Measurements from ENCODE around the gene TSHZ3. TPM values are rescaled to one million over a fixed set of nuclear protein-coding genes. Genes with fewer than 3 reads are reported as not detected.
A peak's percentile ranks its signal among the peaks of the same experiment; 100 is the strongest.

Gene TSHZ3
- total RNA-seq, 1 experiment from 2014 or later, result 1.2 TPM

- in situ Hi-C loops (cut with HindIII; ENCODE audit: low pct_unique_long_range_greater_than_20kb, low sequenced_read_pairs), result no loop called here
- DNase-seq (ENCODE audit: low read depth), result no peak
Measured at GRCh38 chr19:31355665-31356289, 6.5 kb upstream of the TSHZ3 start.

DNA sequence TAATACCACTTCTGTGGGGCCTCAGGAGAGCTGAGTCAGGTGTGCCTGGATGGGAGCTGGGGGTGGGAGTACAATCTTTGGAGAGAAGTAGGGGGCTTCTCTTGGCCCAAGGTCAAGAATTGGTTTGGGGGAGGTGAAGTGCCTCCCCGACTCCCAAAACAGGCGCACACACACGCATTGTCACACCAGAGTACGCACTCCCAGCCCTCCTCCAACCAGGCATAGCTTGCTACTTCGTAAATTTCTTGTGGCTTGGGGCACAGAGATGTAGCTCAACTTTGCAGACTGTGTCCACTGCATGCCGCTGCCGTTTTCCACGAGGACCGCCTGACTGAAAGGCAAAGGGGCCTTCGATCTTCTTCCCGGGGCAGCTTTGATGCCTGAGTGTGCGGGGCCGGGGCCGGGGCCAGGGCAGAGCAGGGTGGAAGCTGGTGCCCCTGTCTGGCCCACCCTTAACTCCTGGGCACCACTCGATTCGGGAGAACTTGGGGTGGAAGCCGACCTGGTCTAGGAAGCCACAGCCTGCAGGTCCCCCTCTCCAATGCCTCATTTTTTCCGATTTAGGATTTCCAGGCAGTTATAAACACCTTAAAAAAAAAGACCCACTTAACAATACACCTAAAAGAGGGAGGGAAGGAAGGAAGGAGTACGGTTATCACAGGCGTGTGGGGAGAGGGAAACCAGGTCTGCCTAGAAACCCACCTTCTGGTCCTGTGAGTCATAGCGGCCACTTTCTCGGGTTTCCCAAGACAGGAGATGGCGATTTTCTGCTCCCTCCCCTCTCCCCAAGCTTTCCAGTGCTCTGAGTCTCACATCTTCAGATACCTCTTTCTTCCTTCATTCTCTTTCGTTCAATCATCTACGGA is 5.8 kb upstream of the TSHZ3 start:
- no peak for DNase-seq (ENCODE audit: low read depth)
- in situ Hi-C loops (cut with HindIII; ENCODE audit: low pct_unique_long_range_greater_than_20kb, low sequenced_read_pairs), result no loop called here

- in situ Hi-C loops (cut with HindIII; ENCODE audit: low pct_unique_long_range_greater_than_20kb, low sequenced_read_pairs), result no loop called here
- no peak for DNase-seq (ENCODE audit: low read depth)
Measured at GRCh38 chr19:31354316-31354715, 5.1 kb upstream of the TSHZ3 start.

- DNase-seq (ENCODE audit: low read depth), result no peak
- in situ Hi-C loops (cut with HindIII; ENCODE audit: low pct_unique_long_range_greater_than_20kb, low sequenced_read_pairs), result no loop called here
Measured at GRCh38 chr19:31353833-31354232, 4.6 kb upstream of the TSHZ3 start.

GRCh38 chr19:31352782-31353651 is 3.8 kb upstream of the TSHZ3 start:
- in situ Hi-C loops (cut with HindIII; ENCODE audit: low pct_unique_long_range_greater_than_20kb, low sequenced_read_pairs), result no loop called here
- DNase-seq (ENCODE audit: low read depth), result no peak

- in situ Hi-C loops (cut with HindIII; ENCODE audit: low pct_unique_long_range_greater_than_20kb, low sequenced_read_pairs), result no loop called here
- no peak for DNase-seq (ENCODE audit: low read depth)
Measured at GRCh38 chr19:31352296-31352781, 3.1 kb upstream of the TSHZ3 start.

DNA sequence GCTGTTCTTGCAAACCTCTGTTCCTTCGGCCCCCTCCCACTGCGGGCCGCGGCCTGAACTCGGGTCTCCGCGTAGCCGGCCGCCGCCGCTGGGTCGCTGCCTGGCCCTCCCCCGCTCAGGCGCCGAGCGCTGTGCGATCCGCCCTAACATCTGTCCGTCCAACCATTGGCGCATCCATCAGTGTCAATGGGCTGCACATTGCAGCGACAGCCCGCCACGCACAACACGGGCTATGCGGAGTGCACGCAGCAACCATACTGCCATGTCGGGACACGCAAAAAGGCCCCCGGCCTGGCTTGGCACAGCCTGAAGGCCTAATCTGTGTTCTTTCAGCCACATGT is 2.6 kb upstream of the TSHZ3 start:
- in situ Hi-C loops (cut with HindIII; ENCODE audit: low pct_unique_long_range_greater_than_20kb, low sequenced_read_pairs), result no loop called here
- no peak for DNase-seq (ENCODE audit: low read depth)

DNA sequence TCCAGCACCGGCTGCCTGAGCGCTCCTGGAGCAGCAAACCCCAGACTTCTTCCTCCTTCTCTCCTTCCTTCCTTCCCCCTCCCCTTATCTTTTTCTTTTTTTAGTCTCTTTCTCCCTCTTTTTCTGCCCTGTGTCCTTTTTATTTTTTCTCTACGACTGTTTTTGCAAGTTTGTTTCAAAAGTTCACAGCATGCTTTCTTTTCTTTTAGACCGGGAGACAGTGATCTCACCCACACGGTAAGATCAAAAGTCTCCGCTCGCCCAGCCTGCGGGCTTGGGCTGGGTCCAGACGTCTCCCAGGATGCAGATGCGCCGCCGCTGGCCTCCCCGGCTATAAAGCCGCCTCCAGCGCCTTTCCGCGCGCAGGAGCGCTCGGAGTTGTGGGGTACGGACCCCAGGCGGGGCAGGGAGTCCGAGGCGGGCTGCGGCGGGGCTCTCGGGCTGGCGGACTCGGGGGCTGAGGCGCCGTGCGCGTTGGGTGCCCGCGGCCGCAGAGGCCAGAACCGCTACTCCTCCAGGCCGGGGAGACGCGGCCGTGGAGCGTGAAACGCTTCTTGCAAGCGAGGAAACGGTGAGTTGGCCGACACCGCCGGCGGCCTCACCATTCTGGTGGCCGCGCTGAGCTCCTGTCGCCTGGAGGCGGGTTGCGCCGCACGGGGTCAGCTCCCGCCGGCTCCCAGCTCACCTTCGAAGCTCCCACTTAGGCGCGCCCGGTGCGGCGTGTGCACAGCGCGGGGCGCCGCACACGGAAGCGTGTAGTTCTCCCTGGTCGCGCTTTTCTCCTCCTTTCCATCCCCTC is 2.0 kb upstream of the TSHZ3 start:
- DNase-seq (ENCODE audit: low read depth), result peak; percentile 50
- in situ Hi-C loops (cut with HindIII; ENCODE audit: low pct_unique_long_range_greater_than_20kb, low sequenced_read_pairs), result no loop called here

GRCh38 chr19:31350693-31351055 is 1.4 kb upstream of the TSHZ3 start:
- peak; percentile 14 for DNase-seq (ENCODE audit: low read depth)
- in situ Hi-C loops (cut with HindIII; ENCODE audit: low pct_unique_long_range_greater_than_20kb, low sequenced_read_pairs), result no loop called here

GRCh38 chr19:31350033-31350692 is 927 bp upstream of the TSHZ3 start:
- in situ Hi-C loops (cut with HindIII; ENCODE audit: low pct_unique_long_range_greater_than_20kb, low sequenced_read_pairs), result no loop called here
- peak; percentile 16 for DNase-seq (ENCODE audit: low read depth)

DNA sequence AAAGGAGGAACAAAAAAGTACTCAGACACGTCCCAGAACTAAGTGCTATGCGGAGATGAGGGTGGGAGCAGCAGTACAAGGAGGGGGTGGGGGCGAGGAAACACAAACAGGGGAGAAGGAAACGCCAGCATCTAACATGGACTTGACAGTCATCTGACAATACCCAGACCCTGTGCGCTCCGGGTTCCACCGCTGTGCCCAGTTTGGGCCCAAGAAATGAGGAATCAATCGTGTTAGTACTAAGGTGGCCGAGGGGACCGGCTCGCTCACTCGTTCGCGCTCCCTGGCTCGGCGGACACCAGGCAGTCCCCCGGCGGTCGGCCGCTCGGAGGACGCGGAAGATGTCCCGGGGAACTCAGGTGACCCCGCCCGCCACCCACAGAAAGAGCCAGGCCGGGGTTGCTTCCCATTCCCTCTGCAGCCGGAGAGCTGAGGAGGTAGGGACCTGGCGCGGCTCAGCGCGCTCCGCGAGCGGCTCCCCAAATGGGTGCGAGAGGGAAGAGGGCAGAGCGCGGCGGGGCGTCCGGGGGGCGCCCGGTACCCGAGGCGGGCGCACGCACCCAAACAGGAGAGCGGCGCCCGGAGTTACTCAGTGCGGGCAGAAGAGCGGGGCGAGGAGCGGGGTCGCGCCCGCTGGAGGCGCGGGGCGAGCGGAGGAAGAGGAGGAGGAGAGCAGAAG is 616 bp downstream of the TSHZ3 start:
- in situ Hi-C loops (cut with HindIII; ENCODE audit: low pct_unique_long_range_greater_than_20kb, low sequenced_read_pairs), result no loop called here
- DNase-seq (ENCODE audit: low read depth), result peak; percentile 54

DNA sequence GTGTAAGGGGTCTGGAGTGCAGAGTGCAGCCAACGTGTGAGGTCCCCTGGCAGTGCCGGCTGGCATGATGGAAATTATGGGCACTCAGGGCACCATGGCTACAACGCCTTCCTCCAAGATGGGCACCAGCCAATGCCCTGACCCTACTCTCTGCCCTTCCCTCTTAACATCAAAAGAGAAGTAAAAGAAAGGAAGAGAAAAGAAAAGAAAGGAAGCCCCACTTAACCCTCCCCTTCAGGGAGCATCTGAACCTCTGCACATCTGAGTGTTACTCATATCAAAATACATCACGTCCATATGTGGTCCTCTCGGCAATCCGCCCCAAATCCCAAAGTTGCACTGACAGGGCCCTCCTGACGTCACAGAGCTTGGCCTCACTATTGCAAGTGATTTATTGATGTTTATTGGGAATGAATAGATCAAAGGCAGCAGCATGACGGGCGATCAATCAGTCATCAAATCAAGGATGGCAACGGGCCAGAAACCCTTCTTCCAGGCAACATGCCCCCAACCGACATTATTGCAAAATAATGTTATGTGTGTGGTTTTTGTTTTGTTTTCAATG is 1.3 kb downstream of the TSHZ3 start:
- in situ Hi-C loops (cut with HindIII; ENCODE audit: low pct_unique_long_range_greater_than_20kb, low sequenced_read_pairs), result no loop called here

GRCh38 chr19:31347354-31347753 is 1.9 kb downstream of the TSHZ3 start:
- in situ Hi-C loops (cut with HindIII; ENCODE audit: low pct_unique_long_range_greater_than_20kb, low sequenced_read_pairs), result no loop called here
- DNase-seq (ENCODE audit: low read depth), result no peak

More for the DNA sequence above, 1.3 kb downstream of the TSHZ3 start:
- DNase-seq (ENCODE audit: low read depth), result no peak

- in situ Hi-C loops (cut with HindIII; ENCODE audit: low pct_unique_long_range_greater_than_20kb, low sequenced_read_pairs), result no loop called here
- DNase-seq (ENCODE audit: low read depth), result no peak
Measured at GRCh38 chr19:31346184-31347059, 2.8 kb downstream of the TSHZ3 start.

GRCh38 chr19:31344403-31344802 is 4.8 kb downstream of the TSHZ3 start:
- in situ Hi-C loops (cut with HindIII; ENCODE audit: low pct_unique_long_range_greater_than_20kb, low sequenced_read_pairs), result no loop called here
- no peak for DNase-seq (ENCODE audit: low read depth)

DNA sequence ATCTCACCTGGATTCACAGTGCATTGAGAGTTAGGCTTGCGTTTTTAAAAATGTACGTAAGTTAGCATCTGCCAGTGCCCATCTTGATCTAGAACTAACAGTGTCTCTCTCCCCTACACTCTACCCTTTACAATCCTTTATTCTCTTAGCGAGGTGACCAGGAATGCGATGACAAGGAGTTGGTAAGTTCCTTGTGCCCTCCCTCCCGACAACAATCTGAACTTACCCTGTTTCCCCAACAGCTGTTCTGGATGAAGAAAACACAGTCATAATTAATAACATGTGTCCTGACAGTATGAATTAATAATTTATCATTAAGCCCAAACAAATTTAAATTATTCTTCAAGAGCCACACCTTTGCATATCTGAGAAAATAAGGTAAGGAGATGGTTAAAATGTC is 6.3 kb downstream of the TSHZ3 start:
- in situ Hi-C loops (cut with HindIII; ENCODE audit: low pct_unique_long_range_greater_than_20kb, low sequenced_read_pairs), result no loop called here
- no peak for DNase-seq (ENCODE audit: low read depth)
